Fibroblast of lung (primary cell): Measurements from ENCODE around the gene PRKCH.

ENCODE experiments used
- CTCF ChIP-seq, 2 donors: IDR thresholded peaks in 1 of 2; conservative IDR thresholded peaks in 1 of 2; 1 replicate in 1 of 2; 2 replicates in 1 of 2; pipeline ENCODE4 v1.5.1; 2011 to 2012; ENCODE audit warnings: low read length in 2 of 2, control low read depth in 1 of 2, inconsistent platforms in 1 of 2, low read depth in 1 of 2, mild to moderate bottlenecking in 1 of 2
- EZH2 ChIP-seq: IDR thresholded peaks from 2 replicates; pipeline ENCODE4 v1.5.1; 2012; ENCODE audit warnings: low read length, control low read depth, mild to moderate bottlenecking; ENCODE audit errors: missing control alignments

- TF ChIP-seq CTCF (conservative IDR thresholded peaks at IDR 0.05 in 1 of 2, IDR thresholded peaks at IDR 0.05 in 1 of 2; ENCODE audit: low read depth in 1 of 2, low read length in 2 of 2) (no peak), EZH2 (no peak)
These were observed 194.2 kb downstream of the PRKCH start for GRCh38 chr14:61515436-61516117.
